Neuronal stem cell (in vitro differentiated cells): ENCODE results near the gene EIF5A.
A peak's percentile ranks its signal among the peaks of the same experiment; 100 is the strongest.

Source experiments
- DNase-seq: peaks from one replicate; pipeline ENCODE4 v3.0.0-alpha.2; 2013; ENCODE audit warnings: low spot score
- H2AFZ ChIP-seq: one replicate; pipeline ENCODE4 v1.6.1; 2013; ENCODE audit warnings: mild to moderate bottlenecking, low read length, inconsistent platforms
- H2AK5ac ChIP-seq: 2 replicates; pipeline ENCODE4 v1.6.1; 2013; ENCODE audit warnings: low read depth, mild to moderate bottlenecking, inconsistent platforms, low read length, moderate library complexity, mixed read lengths
- H2BK120ac ChIP-seq: 2 replicates; pipeline ENCODE4 v1.6.1; 2013; ENCODE audit warnings: low read depth, mild to moderate bottlenecking, inconsistent platforms, low read length, moderate library complexity, mixed read lengths
- H2BK12ac ChIP-seq: one replicate; pipeline ENCODE4 v1.6.1; 2013; ENCODE audit warnings: low read length, inconsistent platforms
- H2BK15ac ChIP-seq: 2 replicates; pipeline ENCODE4 v1.6.1; 2013; ENCODE audit warnings: mild to moderate bottlenecking, low read length, inconsistent platforms, mixed read lengths
- H2BK5ac ChIP-seq: one replicate; pipeline ENCODE4 v1.6.1; 2013; ENCODE audit warnings: inconsistent platforms, mild to moderate bottlenecking, low read length, moderate library complexity
- H3K14ac ChIP-seq: one replicate; pipeline ENCODE4 v1.6.1; 2013; ENCODE audit warnings: low read length, inconsistent platforms
- H3K18ac ChIP-seq: 2 replicates; pipeline ENCODE4 v1.6.1; 2013; ENCODE audit warnings: low read length, inconsistent platforms
- H3K23ac ChIP-seq: 2 replicates; pipeline ENCODE4 v1.6.1; 2013; ENCODE audit warnings: low read depth, mild to moderate bottlenecking, mixed read lengths, low read length, inconsistent platforms; ENCODE audit not compliant: poor library complexity
- H3K27ac ChIP-seq: replicated peaks from 3 replicates; pipeline ENCODE4 v1.5.1; 2013; ENCODE audit warnings: low read length, inconsistent platforms
- H3K27me3 ChIP-seq, 3 experiments: 2 replicates each; pipeline ENCODE4 v1.6.1; 2013; ENCODE audit warnings: low read length in 3 of 3, mild to moderate bottlenecking in 2 of 3, inconsistent platforms in 1 of 3, low read depth in 1 of 3, mixed read lengths in 1 of 3, moderate library complexity in 1 of 3; ENCODE audit not compliant: control insufficient read depth in 3 of 3, insufficient read depth in 3 of 3
- H3K36me3 ChIP-seq, 2 donors: replicated peaks in 1 of 2; 2 replicates each; pipeline ENCODE4 v1.6.1; 2013; ENCODE audit warnings: low read length in 2 of 2; ENCODE audit not compliant: control insufficient read depth in 2 of 2, insufficient read depth in 2 of 2
- H3K4ac ChIP-seq: 2 replicates; pipeline ENCODE4 v1.6.1; 2013; ENCODE audit warnings: inconsistent platforms, mild to moderate bottlenecking, low read length, moderate library complexity
- H3K4me1 ChIP-seq, 2 donors: 1 replicate in 1 of 2; 2 replicates in 1 of 2; pipeline ENCODE4 v1.6.1; 2013; ENCODE audit warnings: low read length in 2 of 2, low read depth in 1 of 2; ENCODE audit not compliant: control insufficient read depth in 2 of 2, insufficient read depth in 1 of 2
- H3K4me2 ChIP-seq: one replicate; pipeline ENCODE4 v1.6.1; 2013; ENCODE audit warnings: mild to moderate bottlenecking, low read length, inconsistent platforms; ENCODE audit not compliant: insufficient read depth, poor library complexity, severe bottlenecking
- H3K4me3 ChIP-seq, 2 donors: 2 replicates each; pipeline ENCODE4 v1.5.1; 2013; ENCODE audit warnings: low read length in 2 of 2, mild to moderate bottlenecking in 2 of 2, inconsistent platforms in 1 of 2, moderate library complexity in 1 of 2
- H3K79me1 ChIP-seq: one replicate; pipeline ENCODE4 v1.6.1; 2013; ENCODE audit warnings: low read depth, mild to moderate bottlenecking, inconsistent platforms, low read length, moderate library complexity
- H3K9ac ChIP-seq: one replicate; pipeline ENCODE4 v1.6.1; 2013; ENCODE audit warnings: mild to moderate bottlenecking, low read depth, low read length, inconsistent platforms; ENCODE audit not compliant: poor library complexity
- H3K9me3 ChIP-seq, 2 donors: replicated peaks in 1 of 2; 2 replicates each; pipeline versions ENCODE3 to v1.6.1; 2013; ENCODE audit warnings: low read length in 2 of 2, mild to moderate bottlenecking in 2 of 2, inconsistent platforms in 1 of 2, low read depth in 1 of 2, mixed read lengths in 1 of 2, moderate library complexity in 1 of 2; ENCODE audit not compliant: control insufficient read depth in 2 of 2, insufficient read depth in 1 of 2
- H4K8ac ChIP-seq: one replicate; pipeline ENCODE4 v1.6.1; 2013; ENCODE audit warnings: low read depth, mild to moderate bottlenecking, inconsistent platforms, low read length, moderate library complexity
- H4K91ac ChIP-seq: one replicate; pipeline ENCODE4 v1.6.1; 2013; ENCODE audit warnings: low read length, low read depth, mild to moderate bottlenecking, inconsistent platforms; ENCODE audit not compliant: poor library complexity
- WGBS, 2 donors: extraction: QIAGEN DNeasy Blood & Tissue Kit; methylation state at CpG; one replicate each; pipeline ENCODE4 v1.1.7; 2013; ENCODE audit warnings: missing lambda C conversion rate in 2 of 2, mixed read lengths in 1 of 2; ENCODE audit not compliant: insufficient read length in 2 of 2, insufficient replicate concordance in 1 of 2; ENCODE audit errors: extremely low coverage in 2 of 2; 5-methylcytosine and 5-hydroxymethylcytosine counted together

EIF5A gene

GRCh38 chr17:7260651-7261378 is 46.6 kb upstream of the EIF5A start:
- peaks cover 7 to 11% of the 10 kb centered on the region in 2 donors for H3K4me1 ChIP-seq
- H3K27me3 ChIP-seq: peaks cover 20 to 45% (median 44%) of the 10 kb centered on the region in 3 experiments
- peaks cover 20 to 49% of the 10 kb centered on the region in 2 donors for H3K36me3 ChIP-seq
- H4K8ac ChIP-seq: no peak overlapping the region
- no peak for DNase-seq
- H3K4ac ChIP-seq: peak overlapping the region; percentile 53
- peak overlapping the region; percentile 88 for H2AK5ac ChIP-seq
- peak overlapping the region; percentile 89 for H3K4me2 ChIP-seq
- no peak overlapping the region for H2BK120ac ChIP-seq
- H3K9me3 ChIP-seq: no peaks in the 10 kb centered on the region
- H3K79me1 ChIP-seq: peaks cover 5% of the 10 kb centered on the region
- H4K91ac ChIP-seq: peak overlapping the region; percentile 96
- H2AFZ ChIP-seq: peak overlapping the region; percentile 55
- peak overlapping the region; percentile 92 for H3K18ac ChIP-seq
- peak overlapping the region; percentile 60 for H3K9ac ChIP-seq
- no peak overlapping the region for H3K27ac ChIP-seq
- H2BK12ac ChIP-seq: no peak overlapping the region
- peak overlapping the region; percentile 91 for H3K23ac ChIP-seq
- peak overlapping the region; percentile 84 for H3K14ac ChIP-seq
- H2BK15ac ChIP-seq: peak overlapping the region; percentile 94
- peak overlapping the region in 1 of 2 donors; percentile 73 for H3K4me3 ChIP-seq
- no CpG with 5 or more reads among the region's 54 CpGs for WGBS, 2 donors
- H2BK5ac ChIP-seq: no peak overlapping the region

GRCh38 chr17:7261379-7262191 is 45.8 kb upstream of the EIF5A start:
- no peak for DNase-seq
- Histone ChIP-seq H3K4ac (peak overlapping the region; percentile 53), H4K8ac (no peak overlapping the region), H3K27me3 (peaks cover 20 to 45% (median 44%) of the 10 kb centered on the region in 3 experiments), H2AFZ (peak overlapping the region; percentile 55), H2BK120ac (no peak overlapping the region), H3K79me1 (peaks cover 3% of the 10 kb centered on the region), H3K4me3 (peak overlapping the region in 1 of 2 donors; percentile 73), H3K9ac (peak overlapping the region; percentile 60), H2AK5ac (peak overlapping the region; percentile 88), H3K4me1 (peaks cover 7 to 11% of the 10 kb centered on the region in 2 donors), H3K27ac (no peak overlapping the region), H3K23ac (peak overlapping the region; percentile 97), H3K4me2 (peak overlapping the region; percentile 89), H2BK5ac (no peak overlapping the region), H3K9me3 (no peaks in the 10 kb centered on the region), H3K36me3 (peaks cover 16 to 41% of the 10 kb centered on the region in 2 donors), H2BK12ac (peak overlapping the region; percentile 30), H2BK15ac (peak overlapping the region; percentile 94), H4K91ac (no peak overlapping the region), H3K18ac (peak overlapping the region; percentile 92), H3K14ac (peak overlapping the region; percentile 89)
- no CpG with 5 or more reads among the region's 71 CpGs for WGBS, 2 donors

GRCh38 chr17:7262192-7262934 is 45.1 kb upstream of the EIF5A start, which contains the start of gene CLDN7:
CLDN7 (minus strand) TSS chr17:7262478; CDS start chr17:7262043, 435 bp downstream.
- no peak within 1 kb of the TSS for H4K8ac ChIP-seq
- no peak within 1 kb of the TSS for H4K91ac ChIP-seq
- no peak within 1 kb of the TSS for H3K27ac ChIP-seq
- peak within 1 kb of the TSS; percentile 60 for H3K9ac ChIP-seq
- H2AK5ac ChIP-seq: peak within 1 kb of the TSS; percentile 96
- H3K23ac ChIP-seq: peak within 1 kb of the TSS; percentile 100
- H2AFZ ChIP-seq: peak within 1 kb of the TSS; percentile 55
- H2BK120ac ChIP-seq: no peak within 1 kb of the TSS
- H3K27me3 ChIP-seq: peaks cover 20 to 45% (median 44%) of the 10 kb centered on the region in 3 experiments
- H3K36me3 ChIP-seq: peaks cover 13 to 34% of the 10 kb centered on the region in 2 donors
- peak within 1 kb of the TSS; percentile 53 for H3K4ac ChIP-seq
- peaks cover 3% of the 10 kb centered on the region for H3K79me1 ChIP-seq
- H2BK15ac ChIP-seq: peak within 1 kb of the TSS; percentile 94
- peak within 1 kb of the TSS; percentile 89 for H3K14ac ChIP-seq
- DNase-seq: no peak
- H2BK5ac ChIP-seq: peak within 1 kb of the TSS; percentile 90
- peak within 1 kb of the TSS; percentile 89 for H3K4me2 ChIP-seq
- H3K18ac ChIP-seq: peak within 1 kb of the TSS; percentile 92
- no CpG with 5 or more reads among the region's 64 CpGs for WGBS, 2 donors
- peak within 1 kb of the TSS; percentile 30 for H2BK12ac ChIP-seq
- peaks cover 0 to 1% of the 10 kb centered on the region in 2 donors for H3K9me3 ChIP-seq
- H3K4me1 ChIP-seq: peaks cover 7 to 11% of the 10 kb centered on the region in 2 donors
- H3K4me3 ChIP-seq: peak within 1 kb of the TSS in 1 of 2 donors; percentile 73
